Astrocyte (in vitro differentiated cells and primary cell): ENCODE data around the gene NAT9.

Source experiments
- EZH2 ChIP-seq: IDR thresholded peaks from 2 replicates; pipeline ENCODE4 v1.6.1; 2012; ENCODE audit warnings: mild to moderate bottlenecking, low read length, inconsistent platforms; ENCODE audit not compliant: insufficient read depth
- TF ChIP-seq, protein P1 (sequence below): IDR thresholded peaks from 2 replicates; pipeline ENCODE4 v1.5.1; 2011; ENCODE audit warnings: low read depth, mild to moderate bottlenecking, inconsistent platforms, low read length, moderate library complexity; ENCODE audit not compliant: insufficient read depth

DNA sequence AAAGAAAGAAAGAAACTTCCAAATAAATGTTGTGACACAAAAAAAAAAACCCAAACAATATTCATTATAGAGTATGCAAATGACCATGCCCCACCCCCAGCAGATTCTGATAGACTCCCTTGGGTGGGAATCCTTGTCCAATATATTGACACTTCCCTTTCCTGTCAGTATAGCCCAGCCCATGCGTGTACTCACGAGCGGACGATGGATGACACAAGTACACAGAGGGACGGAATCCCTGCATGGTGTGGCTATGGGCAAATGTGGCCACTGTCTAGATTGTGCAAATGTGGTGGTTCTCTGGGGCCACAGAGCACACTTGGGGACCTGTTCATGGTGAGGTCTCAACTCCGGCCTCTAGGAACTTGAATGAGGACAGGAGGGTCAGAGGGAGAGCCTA, 36.0 kb downstream of the NAT9 start:
- TF ChIP-seq EZH2: no peak
- TF ChIP-seq, protein P1, sequence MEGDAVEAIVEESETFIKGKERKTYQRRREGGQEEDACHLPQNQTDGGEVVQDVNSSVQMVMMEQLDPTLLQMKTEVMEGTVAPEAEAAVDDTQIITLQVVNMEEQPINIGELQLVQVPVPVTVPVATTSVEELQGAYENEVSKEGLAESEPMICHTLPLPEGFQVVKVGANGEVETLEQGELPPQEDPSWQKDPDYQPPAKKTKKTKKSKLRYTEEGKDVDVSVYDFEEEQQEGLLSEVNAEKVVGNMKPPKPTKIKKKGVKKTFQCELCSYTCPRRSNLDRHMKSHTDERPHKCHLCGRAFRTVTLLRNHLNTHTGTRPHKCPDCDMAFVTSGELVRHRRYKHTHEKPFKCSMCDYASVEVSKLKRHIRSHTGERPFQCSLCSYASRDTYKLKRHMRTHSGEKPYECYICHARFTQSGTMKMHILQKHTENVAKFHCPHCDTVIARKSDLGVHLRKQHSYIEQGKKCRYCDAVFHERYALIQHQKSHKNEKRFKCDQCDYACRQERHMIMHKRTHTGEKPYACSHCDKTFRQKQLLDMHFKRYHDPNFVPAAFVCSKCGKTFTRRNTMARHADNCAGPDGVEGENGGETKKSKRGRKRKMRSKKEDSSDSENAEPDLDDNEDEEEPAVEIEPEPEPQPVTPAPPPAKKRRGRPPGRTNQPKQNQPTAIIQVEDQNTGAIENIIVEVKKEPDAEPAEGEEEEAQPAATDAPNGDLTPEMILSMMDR: no peak
